ENCODE results near the gene INTS1. TPM values are rescaled to one million over a fixed set of nuclear protein-coding genes. Genes with fewer than 3 reads are reported as not detected.

The INTS1 gene
- polyA plus RNA-seq, 3 donors, result 5.5 to 64.3 (median 7.3) TPM

- H3K4me3 ChIP-seq (replicated peaks in 1 of 3; ENCODE audit: low read depth in 2 of 3, low read length in 3 of 3), result no peak overlapping the region
- H3K79me2 ChIP-seq (ENCODE audit: insufficient read depth, low read length), result no peaks in the 10 kb centered on the region
- Mint-ChIP-seq H3K4me3 (no peak overlapping the region), H3K36me3 (no peaks in the 10 kb centered on the region), H3K9me3 (peaks cover 0 to 3% (median 0%) of the 10 kb centered on the region in 7 donors), H3K27ac (no peak overlapping the region), H3K4me1 (peaks cover 2% of the 10 kb centered on the region), H3K27me3 (ENCODE audit: low read depth in 3 of 3) (peaks cover 3 to 10% (median 3%) of the 10 kb centered on the region in 3 donors)
- H3K27me3 ChIP-seq (ENCODE audit: control insufficient read depth in 2 of 2, insufficient read depth in 2 of 2, low read length in 2 of 2), result no peaks in the 10 kb centered on the region
- TF ChIP-seq CTCF (IDR thresholded peaks at IDR 0.05), result no peak
- H3K4me1 ChIP-seq (ENCODE audit: control insufficient read depth in 1 of 2, insufficient read depth in 2 of 2, low read length in 2 of 2), result no peaks in the 10 kb centered on the region
- H3K9me3 ChIP-seq (replicated peaks in 1 of 2; ENCODE audit: control insufficient read depth in 1 of 2, insufficient read depth in 1 of 2, low read length in 2 of 2), result no peaks in the 10 kb centered on the region
- intact Hi-C loops (cut with micrococcal nuclease), result loop anchor here in 1 of 2 donors (5.0 to 10.0 kb wide), 2 partner anchors 42 to 235 kb away; no protein-coding TSS in a partner anchor
- H2AFZ ChIP-seq (ENCODE audit: insufficient read depth, low read depth, low read length, poor library complexity, severe bottlenecking), result no peak overlapping the region
- WGBS (ENCODE audit: insufficient coverage), result 81% methylated on average over 30 of the region's 32 CpGs
- no peaks in the 10 kb centered on the region for H4K20me1 ChIP-seq (ENCODE audit: insufficient read depth, low read length)
- H3K27ac ChIP-seq (ENCODE audit: low read depth in 1 of 2, low read length in 2 of 2), result no peak overlapping the region
- no peaks in the 10 kb centered on the region for H3K36me3 ChIP-seq (replicated peaks in 1 of 2; ENCODE audit: control insufficient read depth in 1 of 2, insufficient read depth in 2 of 2, low read length in 2 of 2)
- H3K9ac ChIP-seq (ENCODE audit: insufficient read depth, low read length, poor library complexity, severe bottlenecking), result no peak overlapping the region
- no peak overlapping the region for H3K4me2 ChIP-seq (replicated peaks; ENCODE audit: extremely low read depth, low read length, poor library complexity, severe bottlenecking)
- no peak for DNase-seq
These were observed 73.9 kb downstream of the INTS1 start for GRCh38 chr7:1430056-1430845.

- no peaks in the 10 kb centered on the region for H3K4me1 ChIP-seq (ENCODE audit: control insufficient read depth in 1 of 2, insufficient read depth in 2 of 2, low read length in 2 of 2)
- H3K9ac ChIP-seq (ENCODE audit: insufficient read depth, low read length, poor library complexity, severe bottlenecking), result no peak overlapping the region
- 87% methylated on average over 6 of the region's 20 CpGs for WGBS (ENCODE audit: insufficient coverage)
- H3K4me2 ChIP-seq (replicated peaks; ENCODE audit: extremely low read depth, low read length, poor library complexity, severe bottlenecking), result no peak overlapping the region
- no peaks in the 10 kb centered on the region for H3K36me3 Mint-ChIP-seq
- H3K27ac Mint-ChIP-seq, result no peak overlapping the region
- H2AFZ ChIP-seq (ENCODE audit: insufficient read depth, low read depth, low read length, poor library complexity, severe bottlenecking), result no peak overlapping the region
- no peaks in the 10 kb centered on the region for H3K36me3 ChIP-seq (replicated peaks in 1 of 2; ENCODE audit: control insufficient read depth in 1 of 2, insufficient read depth in 2 of 2, low read length in 2 of 2)
- TF ChIP-seq CTCF (IDR thresholded peaks at IDR 0.05), result no peak
- H3K9me3 ChIP-seq (replicated peaks in 1 of 2; ENCODE audit: control insufficient read depth in 1 of 2, insufficient read depth in 1 of 2, low read length in 2 of 2), result no peaks in the 10 kb centered on the region
- intact Hi-C loops (cut with micrococcal nuclease), result no loop called here
- DNase-seq, result no peak
- H3K4me3 Mint-ChIP-seq, result no peak overlapping the region
- no peak overlapping the region for H3K27ac ChIP-seq (ENCODE audit: low read depth in 1 of 2, low read length in 2 of 2)
- no peak overlapping the region for H3K4me3 ChIP-seq (replicated peaks in 1 of 3; ENCODE audit: low read depth in 2 of 3, low read length in 3 of 3)
- no peaks in the 10 kb centered on the region for H3K79me2 ChIP-seq (ENCODE audit: insufficient read depth, low read length)
- no peaks in the 10 kb centered on the region for H3K27me3 ChIP-seq (ENCODE audit: control insufficient read depth in 2 of 2, insufficient read depth in 2 of 2, low read length in 2 of 2)
- H3K27me3 Mint-ChIP-seq (ENCODE audit: low read depth in 3 of 3), result peaks cover 3 to 13% (median 8%) of the 10 kb centered on the region in 3 donors
- peaks cover 0 to 3% (median 0%) of the 10 kb centered on the region in 7 donors for H3K9me3 Mint-ChIP-seq
- H3K4me1 Mint-ChIP-seq, result peaks cover 2% of the 10 kb centered on the region
- H4K20me1 ChIP-seq (ENCODE audit: insufficient read depth, low read length), result no peaks in the 10 kb centered on the region
These were observed 75.2 kb downstream of the INTS1 start for GRCh38 chr7:1428941-1429501.
